Gastroesophageal sphincter (tissue), 3 donors: ENCODE measurements around the gene REEP6.

ENCODE experiments used
- POLR2AphosphoS5 ChIP-seq: sonication (generic); formaldehyde crosslinking; IDR thresholded peaks from one replicate; pipeline ENCODE4 v1.6.1; 2017; ENCODE audit warnings: antibody characterized with exemption
- TF ChIP-seq, protein P1 (sequence below), 4 experiments: fragments of 200-600 bp in 2 of 4; fragments of 450-650 bp in 2 of 4; sonication (generic) in 1 of 4; IDR thresholded peaks; one replicate each; pipeline ENCODE4 v1.5.1; 2017 to 2019; ENCODE audit warnings: antibody characterized with exemption in 4 of 4, mild to moderate bottlenecking in 2 of 4, moderate library complexity in 2 of 4

GRCh38 chr19:1524287-1524971 lies 33.4 kb downstream of the REEP6 start:
- TF ChIP-seq, protein P1, sequence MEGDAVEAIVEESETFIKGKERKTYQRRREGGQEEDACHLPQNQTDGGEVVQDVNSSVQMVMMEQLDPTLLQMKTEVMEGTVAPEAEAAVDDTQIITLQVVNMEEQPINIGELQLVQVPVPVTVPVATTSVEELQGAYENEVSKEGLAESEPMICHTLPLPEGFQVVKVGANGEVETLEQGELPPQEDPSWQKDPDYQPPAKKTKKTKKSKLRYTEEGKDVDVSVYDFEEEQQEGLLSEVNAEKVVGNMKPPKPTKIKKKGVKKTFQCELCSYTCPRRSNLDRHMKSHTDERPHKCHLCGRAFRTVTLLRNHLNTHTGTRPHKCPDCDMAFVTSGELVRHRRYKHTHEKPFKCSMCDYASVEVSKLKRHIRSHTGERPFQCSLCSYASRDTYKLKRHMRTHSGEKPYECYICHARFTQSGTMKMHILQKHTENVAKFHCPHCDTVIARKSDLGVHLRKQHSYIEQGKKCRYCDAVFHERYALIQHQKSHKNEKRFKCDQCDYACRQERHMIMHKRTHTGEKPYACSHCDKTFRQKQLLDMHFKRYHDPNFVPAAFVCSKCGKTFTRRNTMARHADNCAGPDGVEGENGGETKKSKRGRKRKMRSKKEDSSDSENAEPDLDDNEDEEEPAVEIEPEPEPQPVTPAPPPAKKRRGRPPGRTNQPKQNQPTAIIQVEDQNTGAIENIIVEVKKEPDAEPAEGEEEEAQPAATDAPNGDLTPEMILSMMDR (IDR thresholded peaks at IDR 0.05) = no peak
- TF ChIP-seq POLR2AphosphoS5 = no peak
